Heart left ventricle (tissue), 16 donors: Measurements from ENCODE around the gene PRPF18. TPM values are rescaled to one million over a fixed set of nuclear protein-coding genes. Genes with fewer than 3 reads are reported as not detected.
A peak's percentile ranks its signal among the peaks of the same experiment; 100 is the strongest.

Experiments used
- ATAC-seq, 4 donors: fragments of 200-7000 bp; cut with Tn5 transposase; one replicate each; pipeline ENCODE4 v1.9.1; 2020 to 2022; ENCODE audit warnings: moderate library complexity in 4 of 4, mild to moderate bottlenecking in 3 of 4, moderate number of reproducible peaks in 1 of 4
- DNase-seq, 5 donors: peaks; one replicate each; pipeline ENCODE4 v3.0.0-alpha.2; 2020
- H3K27ac ChIP-seq, 12 donors: fragments of 200-600 bp; sonication (generic) in 4 of 12; one replicate each; pipeline versions ENCODE4 v1.5.0 to v1.8.0; 2016 to 2022; ENCODE audit warnings: mild to moderate bottlenecking in 2 of 12
- H3K27me3 ChIP-seq, 9 donors: fragments of 200-600 bp; sonication (generic) in 2 of 9; one replicate each; pipeline versions ENCODE4 v1.5.1 to v1.8.0; 2016 to 2022; ENCODE audit warnings: mild to moderate bottlenecking in 3 of 9
- H3K36me3 ChIP-seq, 9 donors: fragments of 200-600 bp; sonication (generic) in 2 of 9; one replicate each; pipeline versions ENCODE4 v1.5.0 to v1.8.0; 2018 to 2022; ENCODE audit warnings: mild to moderate bottlenecking in 2 of 9
- H3K4me1 ChIP-seq, 12 donors: fragments of 200-600 bp; sonication (generic) in 4 of 12; one replicate each; pipeline versions ENCODE4 v1.5.0 to v1.8.0; 2016 to 2022; ENCODE audit warnings: mild to moderate bottlenecking in 3 of 12
- H3K4me3 ChIP-seq, 12 donors: fragments of 200-600 bp; sonication (generic) in 4 of 12; one replicate each; pipeline versions ENCODE4 v1.5.0 to v1.8.0; 2017 to 2022; ENCODE audit warnings: mild to moderate bottlenecking in 9 of 12, moderate library complexity in 4 of 12
- H3K9me3 ChIP-seq, 12 donors: fragments of 200-600 bp; sonication (generic) in 4 of 12; one replicate each; pipeline versions ENCODE4 v1.5.0 to v1.8.0; 2016 to 2022; ENCODE audit warnings: mild to moderate bottlenecking in 1 of 12
- POLR2A ChIP-seq, 2 donors: fragments of 450-650 bp; IDR thresholded peaks; one replicate each; pipeline ENCODE4 v1.6.1; 2017; ENCODE audit warnings: antibody characterized with exemption in 2 of 2, mild to moderate bottlenecking in 2 of 2, moderate library complexity in 2 of 2
- WGBS, 4 donors: extraction: QIAGEN DNeasy Blood & Tissue Kit in 2 of 4; methylation state at CpG; one replicate each; pipeline versions ENCODE4 v1.1.5 to v1.1.7; 2013 to 2018; 5-methylcytosine and 5-hydroxymethylcytosine counted together
- intact Hi-C, 10 donors: fragments of 100-400 bp; cut with DNase I; formaldehyde crosslinking; loops; one replicate each; pipeline versions ENCODE4 v1.11.1 to v1.14.2; 2022
- polyA plus RNA-seq, 2 donors: library from polyadenylated mRNA; stranded (reverse); fragments of 200-250 nt; gene quantifications; one replicate each; pipeline ENCODE4 v1.2.3, GENCODE V29; 2013
- total RNA-seq, 9 donors: library from RNA; depleted of rRNA in 2 of 9; stranded (reverse); fragments of >200 nt in 2 of 9; fragmentation: NEBNext Ultra II Directional in 3 of 9; extraction: Animal tissue kit (Norgen Biotek cat#: 25700) in 3 of 9; gene quantifications; one replicate each; pipeline versions ENCODE4 v1.1.0 to v1.2.4, GENCODE V29; 2016 to 2023
- TF ChIP-seq, protein P1 (sequence below), 12 donors: fragments of 200-600 bp; sonication (generic) in 4 of 12; IDR thresholded peaks; one replicate each; pipeline versions ENCODE4 v1.5.0 to v1.8.0; 2018 to 2022; ENCODE audit warnings: antibody characterized with exemption in 12 of 12, mild to moderate bottlenecking in 5 of 12
- donor health status: ischemic (EF 13 %, LVEDD 7.1; RV severe dilation, severe dysfunction).
- donor health status: healthy with polysubstance abuse.
- donor health status: DM: no; HTN: yes; CAD: no.
- donor health status: DM: no; HTN: no; CAD: no.
- donor health status: ischemic (EF 25% LVEDD 6.9; RV normal size, moderate dysfunction).
- donor health status: ischemic (EF 25% LVEDD 5.7; RV mildly dilated, moderate dysfunction).
- donor health status: healthy.
- donor health status: DM: yes; HTN: yes; CAD: no.
- donor health status: ischemic (EF 35%, LVEDD 5.7; RV mildly dilated, moderate dysfunction).
- donor health status: nonischemic (EF 11% LVEDD 7.7; RV severe dilation, severe dysfunction).
- donor health status: DM: yes; HTN: yes; CAD: no.
- donor health status: PGD.
- donor health status: ischemic (EF 29% LVEDD 5.4; RV normal size, mild dysfunction).
- donor health status: nonischemic (EF 23%, LVEDD 6.1; RV moderate dilation, normal function).

PRPF18 gene
- total and polyA plus RNA-seq, 11 donors, result 8.9 to 19.1 (median 14.7) TPM

DNA sequence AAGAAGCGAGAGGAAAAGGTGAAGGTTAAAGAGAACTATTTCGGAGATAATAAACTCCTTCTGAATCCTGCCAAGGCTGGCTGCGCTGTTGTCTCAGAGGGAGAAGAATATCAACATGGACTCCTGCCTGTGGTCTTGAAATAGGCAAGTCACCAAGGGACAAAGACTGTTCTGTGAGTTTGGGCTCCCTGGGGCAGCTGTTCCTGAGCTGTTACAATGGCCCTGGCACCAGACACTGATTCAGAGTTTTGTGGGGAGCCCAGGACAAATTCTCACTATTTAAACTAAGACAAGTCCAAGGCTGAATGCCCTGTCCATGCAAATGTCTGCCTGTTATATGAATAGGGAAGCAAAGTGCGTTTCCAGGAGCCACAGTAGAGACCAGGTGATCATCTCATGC, 81.4 kb downstream of the PRPF18 start:
- Histone ChIP-seq H3K4me3 (no peak overlapping the region), H3K36me3 (peaks cover 0 to 100% (median 93%) of the 10 kb centered on the region in 9 donors), H3K27ac (no peak overlapping the region), H3K4me1 (peaks cover 0 to 13% (median 5%) of the 10 kb centered on the region in 12 donors), H3K9me3 (no peaks in the 10 kb centered on the region), H3K27me3 (no peaks in the 10 kb centered on the region)
- intact Hi-C loops, result loop anchor here in 4 of 10 donors (5.0 to 10.0 kb wide), 4 partner anchors 34 to 53 kb away; no protein-coding TSS in a partner anchor
- ATAC-seq (no peak), DNase-seq (no peak)
- WGBS, 4 donors, result 89 to 94% (median 91%) methylated on average over 4 of the region's 4 CpGs
- no peak for TF ChIP-seq POLR2A (IDR thresholded peaks at IDR 0.05)
- TF ChIP-seq, protein P1, sequence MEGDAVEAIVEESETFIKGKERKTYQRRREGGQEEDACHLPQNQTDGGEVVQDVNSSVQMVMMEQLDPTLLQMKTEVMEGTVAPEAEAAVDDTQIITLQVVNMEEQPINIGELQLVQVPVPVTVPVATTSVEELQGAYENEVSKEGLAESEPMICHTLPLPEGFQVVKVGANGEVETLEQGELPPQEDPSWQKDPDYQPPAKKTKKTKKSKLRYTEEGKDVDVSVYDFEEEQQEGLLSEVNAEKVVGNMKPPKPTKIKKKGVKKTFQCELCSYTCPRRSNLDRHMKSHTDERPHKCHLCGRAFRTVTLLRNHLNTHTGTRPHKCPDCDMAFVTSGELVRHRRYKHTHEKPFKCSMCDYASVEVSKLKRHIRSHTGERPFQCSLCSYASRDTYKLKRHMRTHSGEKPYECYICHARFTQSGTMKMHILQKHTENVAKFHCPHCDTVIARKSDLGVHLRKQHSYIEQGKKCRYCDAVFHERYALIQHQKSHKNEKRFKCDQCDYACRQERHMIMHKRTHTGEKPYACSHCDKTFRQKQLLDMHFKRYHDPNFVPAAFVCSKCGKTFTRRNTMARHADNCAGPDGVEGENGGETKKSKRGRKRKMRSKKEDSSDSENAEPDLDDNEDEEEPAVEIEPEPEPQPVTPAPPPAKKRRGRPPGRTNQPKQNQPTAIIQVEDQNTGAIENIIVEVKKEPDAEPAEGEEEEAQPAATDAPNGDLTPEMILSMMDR (IDR thresholded peaks at IDR 0.05), result no peak

DNA sequence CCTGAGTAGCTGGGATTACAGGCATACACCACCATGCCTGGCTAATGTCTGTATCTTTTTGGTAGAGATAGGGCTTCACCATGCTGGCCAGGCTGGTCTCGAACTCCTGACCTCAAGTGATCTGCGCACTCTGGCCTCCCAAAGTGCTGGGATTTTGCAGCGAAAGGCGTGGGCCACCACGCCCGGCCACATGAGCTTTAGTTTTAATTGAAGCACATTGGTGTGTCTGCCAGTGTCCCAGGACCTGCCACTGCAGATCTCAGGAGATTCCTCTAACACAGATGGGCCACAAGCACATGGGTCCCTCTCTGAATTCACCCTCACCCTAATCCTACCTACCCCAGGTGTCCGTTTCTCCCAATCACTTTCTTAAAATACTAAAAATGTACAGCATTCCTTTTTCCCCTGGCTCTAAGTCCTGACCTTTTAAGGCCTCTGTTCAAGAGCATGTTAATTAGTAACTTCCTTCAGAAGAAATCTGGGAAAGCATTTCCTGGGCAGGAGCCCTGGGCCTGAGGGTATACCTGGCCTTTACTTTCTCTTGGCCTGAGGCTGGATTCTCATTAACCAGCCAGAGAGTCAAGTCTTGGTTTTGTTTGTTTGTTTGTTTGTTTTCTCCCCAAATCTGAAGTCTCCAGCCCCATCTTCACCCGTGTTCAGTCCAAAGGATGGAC, 82.6 kb downstream of the PRPF18 start:
- Histone ChIP-seq H3K36me3 (peaks cover 0 to 100% (median 93%) of the 10 kb centered on the region in 9 donors), H3K4me3 (no peak overlapping the region), H3K4me1 (peaks cover 0 to 13% (median 6%) of the 10 kb centered on the region in 12 donors), H3K9me3 (no peaks in the 10 kb centered on the region), H3K27me3 (no peaks in the 10 kb centered on the region), H3K27ac (peak overlapping the region in 1 of 12 donors; percentile 18)
- no peak for DNase-seq
- WGBS, 4 donors, result 89 to 96% (median 94%) methylated on average over 7 to 8 of the region's 8 CpGs
- intact Hi-C loops, result loop anchor here in 4 of 10 donors (5.0 to 10.0 kb wide), 4 partner anchors 33 to 55 kb away; no protein-coding TSS in a partner anchor
- no peak for TF ChIP-seq POLR2A (IDR thresholded peaks at IDR 0.05)
- TF ChIP-seq, protein P1 (IDR thresholded peaks at IDR 0.05), result no peak
- no peak for ATAC-seq

GRCh38 chr10:13669901-13670300, 83.1 kb downstream of the PRPF18 start:
- no peaks in the 10 kb centered on the region for H3K9me3 ChIP-seq
- no peak overlapping the region for H3K4me3 ChIP-seq
- intact Hi-C loops, result loop anchor here in 5 of 10 donors (5.0 to 10.0 kb wide), 5 partner anchors 32 to 55 kb away; no protein-coding TSS in a partner anchor
- peaks cover 0 to 15% (median 8%) of the 10 kb centered on the region in 12 donors for H3K4me1 ChIP-seq
- TF ChIP-seq, protein P1 (IDR thresholded peaks at IDR 0.05), result no peak
- TF ChIP-seq POLR2A (IDR thresholded peaks at IDR 0.05), result no peak
- H3K27me3 ChIP-seq, result no peaks in the 10 kb centered on the region
- ATAC-seq (no peak), DNase-seq (no peak)
- H3K27ac ChIP-seq, result peak overlapping the region in 1 of 12 donors; percentile 18
- peaks cover 0 to 100% (median 93%) of the 10 kb centered on the region in 9 donors for H3K36me3 ChIP-seq
- WGBS, 4 donors, result 77 to 87% (median 84%) methylated on average over 12 of the region's 12 CpGs

DNA sequence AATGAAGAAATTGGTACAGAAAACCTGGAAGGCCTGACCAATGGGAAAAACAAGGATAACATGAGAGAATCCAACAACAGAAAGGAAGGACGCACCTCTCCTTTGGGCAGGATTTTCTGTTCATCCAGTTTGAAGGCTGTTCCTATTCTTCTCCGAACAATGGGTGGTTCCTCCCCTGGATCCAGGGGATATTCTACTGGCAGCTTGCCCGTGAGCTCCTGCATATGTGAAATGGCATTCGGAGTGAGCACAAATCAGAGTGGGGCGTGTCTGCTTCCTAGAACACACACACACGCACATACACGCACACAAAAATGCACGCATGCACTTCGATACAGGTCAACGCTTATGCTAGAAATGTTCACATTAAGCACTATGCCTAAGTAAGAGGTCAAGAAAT, 83.5 kb downstream of the PRPF18 start:
- Histone ChIP-seq H3K4me3 (no peak overlapping the region), H3K27me3 (no peaks in the 10 kb centered on the region), H3K9me3 (no peaks in the 10 kb centered on the region), H3K4me1 (peaks cover 0 to 17% (median 8%) of the 10 kb centered on the region in 12 donors), H3K36me3 (peaks cover 0 to 97% (median 89%) of the 10 kb centered on the region in 9 donors), H3K27ac (no peak overlapping the region)
- peak in 3 of 4 donors; percentile 21 to 64 (median 47) for ATAC-seq
- 64 to 75% (median 68%) methylated on average over 10 of the region's 10 CpGs for WGBS, 4 donors
- TF ChIP-seq, protein P1 (IDR thresholded peaks at IDR 0.05), result no peak
- no peak for TF ChIP-seq POLR2A (IDR thresholded peaks at IDR 0.05)
- peak in 3 of 5 donors; percentile 37 to 62 (median 60) for DNase-seq
- intact Hi-C loops, result loop anchor here in 2 of 10 donors (5.0 kb wide), 2 partner anchors 37 to 47 kb away; no protein-coding TSS in a partner anchor
